ENCODE results near the gene LINGO1. TPM values are rescaled to one million over a fixed set of nuclear protein-coding genes. Genes with fewer than 3 reads are reported as not detected.
A peak's percentile ranks its signal among the peaks of the same experiment; 100 is the strongest.

Gene LINGO1
- total RNA-seq, 1 donor from 2014 or later: 41.3 TPM

- no peaks in the 10 kb centered on the region for H3K9me3 Mint-ChIP-seq (ENCODE audit: low read depth)
- no peaks in the 10 kb centered on the region for H3K36me3 Mint-ChIP-seq (ENCODE audit: insufficient read depth)
- DNase-seq (ENCODE audit: low spot score, unreplicated experiment): no peak
- peaks cover 35% of the 10 kb centered on the region for H3K4me1 Mint-ChIP-seq (ENCODE audit: low read depth)
- no peak for TF ChIP-seq CTCF (IDR thresholded peaks at IDR 0.05; ENCODE audit: unreplicated experiment)
- peak overlapping the region; percentile 88 for H3K27ac Mint-ChIP-seq
- peak overlapping the region; percentile 57 for H3K4me3 Mint-ChIP-seq (ENCODE audit: low read depth)
- no peaks in the 10 kb centered on the region for H3K27me3 Mint-ChIP-seq
Measured at GRCh38 chr15:77622934-77623754, 9.6 kb downstream of the LINGO1 start.

GRCh38 chr15:77622209-77622933 lies 10.3 kb downstream of the LINGO1 start:
- Mint-ChIP-seq H3K36me3 (ENCODE audit: insufficient read depth) (no peaks in the 10 kb centered on the region), H3K9me3 (ENCODE audit: low read depth) (no peaks in the 10 kb centered on the region), H3K4me1 (ENCODE audit: low read depth) (peaks cover 42% of the 10 kb centered on the region), H3K4me3 (ENCODE audit: low read depth) (peak overlapping the region; percentile 57), H3K27ac (peak overlapping the region; percentile 82), H3K27me3 (no peaks in the 10 kb centered on the region)
- no peak for TF ChIP-seq CTCF (IDR thresholded peaks at IDR 0.05; ENCODE audit: unreplicated experiment)
- DNase-seq (ENCODE audit: low spot score, unreplicated experiment): no peak

GRCh38 chr15:77621847-77622208 lies 10.9 kb downstream of the LINGO1 start:
- TF ChIP-seq CTCF (IDR thresholded peaks at IDR 0.05; ENCODE audit: unreplicated experiment): no peak
- Mint-ChIP-seq H3K27ac (peak overlapping the region; percentile 82), H3K4me3 (ENCODE audit: low read depth) (peak overlapping the region; percentile 53), H3K9me3 (ENCODE audit: low read depth) (no peaks in the 10 kb centered on the region), H3K4me1 (ENCODE audit: low read depth) (peaks cover 43% of the 10 kb centered on the region), H3K36me3 (ENCODE audit: insufficient read depth) (no peaks in the 10 kb centered on the region), H3K27me3 (no peaks in the 10 kb centered on the region)
- DNase-seq (ENCODE audit: low spot score, unreplicated experiment): no peak

GRCh38 chr15:77620960-77621647 lies 11.6 kb downstream of the LINGO1 start:
- Mint-ChIP-seq H3K27ac (no peak overlapping the region), H3K4me3 (ENCODE audit: low read depth) (no peak overlapping the region), H3K9me3 (ENCODE audit: low read depth) (no peaks in the 10 kb centered on the region), H3K36me3 (ENCODE audit: insufficient read depth) (no peaks in the 10 kb centered on the region), H3K4me1 (ENCODE audit: low read depth) (peaks cover 47% of the 10 kb centered on the region), H3K27me3 (no peaks in the 10 kb centered on the region)
- TF ChIP-seq CTCF (IDR thresholded peaks at IDR 0.05; ENCODE audit: unreplicated experiment): no peak
- no peak for DNase-seq (ENCODE audit: low spot score, unreplicated experiment)

- Mint-ChIP-seq H3K27ac (no peak overlapping the region), H3K9me3 (ENCODE audit: low read depth) (no peaks in the 10 kb centered on the region), H3K4me1 (ENCODE audit: low read depth) (peaks cover 47% of the 10 kb centered on the region), H3K27me3 (no peaks in the 10 kb centered on the region), H3K4me3 (ENCODE audit: low read depth) (no peak overlapping the region), H3K36me3 (ENCODE audit: insufficient read depth) (no peaks in the 10 kb centered on the region)
- no peak for TF ChIP-seq CTCF (IDR thresholded peaks at IDR 0.05; ENCODE audit: unreplicated experiment)
- DNase-seq (ENCODE audit: low spot score, unreplicated experiment): no peak
Measured at GRCh38 chr15:77620297-77620696, 12.4 kb downstream of the LINGO1 start.

All from progenitor cell of endocrine pancreas (in vitro differentiated cells).